Cardiac fibroblast (primary cell): ENCODE results near the gene MSI2.

Experiments
- DNase-seq, 2 donors: peaks; one replicate each; pipeline versions ENCODE4 v3.0.0 to v3.0.0-alpha.2; 2010; ENCODE audit warnings: low read depth in 2 of 2
- H3K4me3 ChIP-seq, 2 donors: replicated peaks in 1 of 2; 1 replicate in 1 of 2; 2 replicates in 1 of 2; pipeline ENCODE4 v1.5.1; 2011; ENCODE audit warnings: low read depth in 2 of 2, low read length in 2 of 2, mild to moderate bottlenecking in 2 of 2, moderate library complexity in 1 of 2
- TF ChIP-seq, protein P1 (sequence below): IDR thresholded peaks from one replicate; pipeline ENCODE4 v1.5.1; 2011; ENCODE audit warnings: low read depth, mild to moderate bottlenecking, low read length, inconsistent platforms

The MSI2 gene

DNA sequence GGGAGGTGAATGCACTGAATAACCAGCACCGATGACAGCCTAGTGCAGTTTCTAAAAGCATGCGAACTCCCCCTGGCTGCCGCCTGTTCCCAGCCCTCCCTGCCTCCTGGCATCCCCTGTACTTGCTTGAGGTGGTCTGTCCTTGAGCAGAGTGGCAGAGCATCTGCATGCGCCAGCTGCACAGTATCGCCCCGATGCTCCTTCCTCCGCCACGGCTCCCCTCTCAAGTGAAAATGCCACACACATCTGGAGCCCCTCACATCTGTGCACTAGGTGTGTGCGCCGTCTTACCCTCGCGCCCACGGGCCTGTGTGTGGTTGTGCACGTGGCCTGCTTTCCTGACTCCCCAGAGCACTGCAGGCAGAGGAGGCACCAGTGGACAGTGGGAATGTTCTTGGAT is 376.9 kb downstream of the MSI2 start:
- no peak for DNase-seq
- no peak overlapping the region for H3K4me3 ChIP-seq
- TF ChIP-seq, protein P1, sequence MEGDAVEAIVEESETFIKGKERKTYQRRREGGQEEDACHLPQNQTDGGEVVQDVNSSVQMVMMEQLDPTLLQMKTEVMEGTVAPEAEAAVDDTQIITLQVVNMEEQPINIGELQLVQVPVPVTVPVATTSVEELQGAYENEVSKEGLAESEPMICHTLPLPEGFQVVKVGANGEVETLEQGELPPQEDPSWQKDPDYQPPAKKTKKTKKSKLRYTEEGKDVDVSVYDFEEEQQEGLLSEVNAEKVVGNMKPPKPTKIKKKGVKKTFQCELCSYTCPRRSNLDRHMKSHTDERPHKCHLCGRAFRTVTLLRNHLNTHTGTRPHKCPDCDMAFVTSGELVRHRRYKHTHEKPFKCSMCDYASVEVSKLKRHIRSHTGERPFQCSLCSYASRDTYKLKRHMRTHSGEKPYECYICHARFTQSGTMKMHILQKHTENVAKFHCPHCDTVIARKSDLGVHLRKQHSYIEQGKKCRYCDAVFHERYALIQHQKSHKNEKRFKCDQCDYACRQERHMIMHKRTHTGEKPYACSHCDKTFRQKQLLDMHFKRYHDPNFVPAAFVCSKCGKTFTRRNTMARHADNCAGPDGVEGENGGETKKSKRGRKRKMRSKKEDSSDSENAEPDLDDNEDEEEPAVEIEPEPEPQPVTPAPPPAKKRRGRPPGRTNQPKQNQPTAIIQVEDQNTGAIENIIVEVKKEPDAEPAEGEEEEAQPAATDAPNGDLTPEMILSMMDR = no peak

DNA sequence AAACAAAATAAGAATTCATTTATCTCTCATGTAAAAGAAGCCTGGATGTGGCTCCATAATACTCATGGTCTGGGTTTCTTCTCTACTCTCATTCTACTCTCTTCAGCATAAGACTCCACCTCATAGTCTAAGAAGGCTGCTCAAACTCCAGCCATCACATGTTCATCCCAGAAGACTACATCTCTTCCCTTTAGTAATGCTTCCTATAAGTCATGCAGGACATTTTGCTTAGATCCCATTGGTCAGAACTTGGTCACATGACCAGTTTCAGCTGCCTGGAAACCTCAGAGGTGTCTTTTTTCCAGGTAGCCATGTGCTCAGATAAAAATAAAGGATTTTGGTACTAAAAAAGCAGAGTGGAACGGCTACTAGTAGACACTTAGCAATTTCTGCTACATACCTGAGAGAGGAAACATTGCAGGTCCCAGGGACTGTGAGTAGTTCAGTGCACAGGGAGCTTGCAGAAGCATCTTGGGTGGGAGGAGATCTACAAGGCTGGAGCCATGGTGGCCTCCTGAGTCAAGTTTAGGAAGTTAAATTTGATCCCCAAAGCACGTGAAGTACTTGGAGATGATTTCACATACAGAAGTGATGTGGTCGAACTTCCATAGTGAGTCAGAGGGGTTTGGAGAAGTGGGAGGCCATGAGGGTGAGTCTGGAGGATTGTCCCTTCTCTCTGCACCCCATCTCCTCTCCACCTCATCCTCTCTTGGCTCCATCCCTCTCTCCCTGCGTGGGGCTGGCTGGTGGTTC is 378.6 kb downstream of the MSI2 start:
- H3K4me3 ChIP-seq = no peak overlapping the region
- TF ChIP-seq, protein P1 = no peak
- DNase-seq = peak in 1 of 2 donors; percentile 23

DNA sequence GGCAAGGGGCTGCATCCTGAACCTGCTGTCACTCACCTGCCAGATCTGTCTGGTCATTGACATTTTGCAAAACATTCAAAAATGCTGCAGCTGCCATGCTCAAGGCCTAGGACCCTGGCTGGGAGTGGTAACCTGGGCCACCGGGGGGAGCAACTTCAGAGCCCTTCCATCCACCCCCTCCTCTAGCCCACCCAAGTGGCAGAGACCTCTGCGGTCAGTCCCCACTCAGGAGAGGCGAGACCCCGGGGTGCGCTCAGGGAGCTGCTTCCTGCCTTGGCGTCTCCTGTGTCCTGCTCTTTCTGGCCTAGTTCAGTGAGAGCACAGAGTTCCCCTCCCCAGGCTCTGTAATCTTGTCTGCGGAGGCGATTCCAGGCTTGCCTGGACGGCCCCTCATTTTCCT is 380.0 kb downstream of the MSI2 start:
- TF ChIP-seq, protein P1 = no peak
- no peak for DNase-seq
- H3K4me3 ChIP-seq = no peak overlapping the region

DNA sequence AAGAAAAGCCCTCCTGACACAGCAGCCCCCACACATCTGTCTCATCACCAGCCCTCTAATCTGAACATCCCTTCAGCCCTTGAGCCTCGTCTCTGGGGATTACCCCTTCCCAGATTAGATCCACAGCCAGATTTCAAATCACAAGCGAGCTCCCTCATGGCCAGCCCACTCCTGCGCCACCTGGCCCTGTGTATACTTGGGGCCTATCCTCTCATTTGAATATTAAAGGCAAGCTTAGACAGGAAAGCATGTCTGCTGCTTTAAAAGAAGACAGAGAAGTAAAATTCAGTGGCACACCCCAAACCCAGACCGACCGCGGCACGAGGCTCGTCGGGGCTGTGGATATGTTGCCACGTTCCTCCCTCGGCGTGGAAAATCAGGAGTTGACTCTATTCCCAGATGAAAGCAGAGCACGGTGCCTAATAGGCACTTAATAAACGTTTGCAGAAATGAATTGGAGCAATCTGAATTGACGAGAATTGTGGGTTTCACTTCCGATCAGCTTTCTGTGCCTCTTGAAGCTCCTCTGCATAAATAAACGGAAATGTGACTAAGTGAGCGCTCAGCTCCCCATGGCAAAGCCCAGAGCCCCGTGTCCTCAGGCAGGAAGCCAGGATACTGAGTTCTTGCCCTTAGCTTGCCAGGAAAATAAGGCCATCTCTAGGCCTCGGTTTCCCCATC is 380.8 kb downstream of the MSI2 start:
- TF ChIP-seq, protein P1 = no peak
- DNase-seq = peak in 1 of 2 donors; percentile 13
- no peak overlapping the region for H3K4me3 ChIP-seq

DNA sequence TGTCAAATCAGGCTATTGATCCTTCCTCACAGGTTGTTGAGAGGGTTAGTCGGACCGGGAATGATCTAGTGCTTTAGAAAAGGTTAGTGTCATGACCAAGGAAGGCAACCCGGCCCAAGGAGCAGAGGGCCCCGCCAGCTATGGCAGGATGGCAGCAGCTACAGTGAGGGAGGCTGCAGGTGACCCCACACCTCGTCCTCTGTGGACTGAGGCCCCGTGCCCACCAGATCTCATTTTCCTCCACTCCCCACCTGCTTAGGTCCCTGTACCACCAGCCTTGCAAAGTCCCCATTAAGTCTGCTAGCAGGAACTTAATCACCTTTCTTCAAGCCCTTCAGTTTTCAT is 381.3 kb downstream of the MSI2 start:
- no peak for DNase-seq
- TF ChIP-seq, protein P1 = no peak
- H3K4me3 ChIP-seq = no peak overlapping the region

DNA sequence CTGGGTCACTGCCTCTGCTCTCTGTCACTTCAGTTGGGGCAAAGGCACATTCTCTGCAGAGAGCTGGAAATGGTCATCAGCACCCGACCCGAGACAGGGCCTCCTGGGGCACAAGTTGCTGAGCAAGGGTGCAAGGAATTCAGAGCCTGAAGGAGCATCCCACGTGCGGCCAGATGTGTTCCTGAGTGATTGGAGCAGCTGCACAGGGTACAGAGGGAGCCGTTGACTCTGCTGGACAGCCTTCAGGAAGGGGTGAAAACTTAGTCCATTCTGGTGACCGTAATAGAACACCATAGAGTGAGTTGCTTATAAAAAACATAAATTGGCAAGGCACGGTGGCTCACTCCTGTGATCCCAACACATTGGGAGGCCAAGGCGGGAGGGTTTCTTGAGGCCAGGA is 382.0 kb downstream of the MSI2 start:
- DNase-seq = no peak
- no peak overlapping the region for H3K4me3 ChIP-seq
- TF ChIP-seq, protein P1 = no peak

DNA sequence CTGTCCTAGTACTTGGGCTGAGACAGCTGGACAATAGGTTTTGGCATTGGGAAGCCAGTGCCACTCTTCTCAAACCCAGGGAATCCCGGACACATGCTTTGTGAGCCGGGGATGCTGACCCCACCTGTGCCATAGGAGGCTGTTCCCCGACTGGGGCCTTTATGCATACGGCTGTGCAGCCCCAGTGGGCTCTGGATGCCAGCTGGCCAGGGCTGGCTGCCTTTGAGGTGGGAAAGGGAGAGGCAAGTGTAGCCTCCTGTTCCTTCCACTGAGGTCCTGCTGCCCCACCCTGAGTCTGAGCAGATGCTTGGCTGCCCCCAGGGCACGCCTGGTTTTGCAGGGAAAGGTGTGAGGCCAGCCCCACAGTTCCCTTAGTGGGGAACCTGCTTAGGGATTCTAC is 383.1 kb downstream of the MSI2 start:
- TF ChIP-seq, protein P1 = no peak
- no peak overlapping the region for H3K4me3 ChIP-seq
- no peak for DNase-seq
